HG03558 (cell line): ENCODE results near the gene CALHM1.

Source experiments
- ATAC-seq: cut with Tn5 transposase; IDR thresholded peaks from one replicate; pipeline ENCODE4 v1.9.1; 2021; ENCODE audit warnings: moderate number of reproducible peaks; ENCODE audit not compliant: unreplicated experiment; ENCODE audit errors: extremely low read depth

CALHM1 gene

GRCh38 chr10:103457176-103457712, 1.5 kb downstream of the CALHM1 start:
- ATAC-seq = no peak

GRCh38 chr10:103456074-103456660, 2.5 kb downstream of the CALHM1 start:
- ATAC-seq = no peak

- no peak for ATAC-seq
These were observed 3.5 kb downstream of the CALHM1 start for GRCh38 chr10:103455235-103455634.

GRCh38 chr10:103454026-103454425, 4.7 kb downstream of the CALHM1 start:
- no peak for ATAC-seq

GRCh38 chr10:103452506-103453230, 6.0 kb downstream of the CALHM1 start:
- no peak for ATAC-seq

GRCh38 chr10:103451831-103452505, 6.7 kb downstream of the CALHM1 start, which contains the start of gene CALHM2:
CALHM2 (minus strand) TSS chr10:103452370; CDS start chr10:103449941, 2,429 bp downstream.
- no peak for ATAC-seq

- no peak for ATAC-seq
These were observed 7.4 kb downstream of the CALHM1 start for GRCh38 chr10:103451091-103451813.

- ATAC-seq = no peak
These were observed 8.5 kb downstream of the CALHM1 start for GRCh38 chr10:103450201-103450695.

- no peak for ATAC-seq
These were observed 9.2 kb downstream of the CALHM1 start for GRCh38 chr10:103449208-103450144.

- no peak for ATAC-seq
These were observed 10.0 kb downstream of the CALHM1 start for GRCh38 chr10:103448746-103449145.

- ATAC-seq = no peak
These were observed 11.5 kb downstream of the CALHM1 start for GRCh38 chr10:103447187-103447586.

GRCh38 chr10:103445767-103446567, 12.7 kb downstream of the CALHM1 start:
- no peak for ATAC-seq

GRCh38 chr10:103445366-103445765, 13.3 kb downstream of the CALHM1 start:
- no peak for ATAC-seq

GRCh38 chr10:103444478-103444877, 14.2 kb downstream of the CALHM1 start:
- ATAC-seq = no peak

GRCh38 chr10:103443475-103444185, 15.1 kb downstream of the CALHM1 start:
- ATAC-seq = no peak

GRCh38 chr10:103442031-103442461, 16.7 kb downstream of the CALHM1 start:
- no peak for ATAC-seq

GRCh38 chr10:103441611-103442010, 17.1 kb downstream of the CALHM1 start:
- no peak for ATAC-seq

GRCh38 chr10:103441206-103441605, 17.5 kb downstream of the CALHM1 start:
- no peak for ATAC-seq
